Measurements from ENCODE around the gene TRIM66.

Gene TRIM66

DNA sequence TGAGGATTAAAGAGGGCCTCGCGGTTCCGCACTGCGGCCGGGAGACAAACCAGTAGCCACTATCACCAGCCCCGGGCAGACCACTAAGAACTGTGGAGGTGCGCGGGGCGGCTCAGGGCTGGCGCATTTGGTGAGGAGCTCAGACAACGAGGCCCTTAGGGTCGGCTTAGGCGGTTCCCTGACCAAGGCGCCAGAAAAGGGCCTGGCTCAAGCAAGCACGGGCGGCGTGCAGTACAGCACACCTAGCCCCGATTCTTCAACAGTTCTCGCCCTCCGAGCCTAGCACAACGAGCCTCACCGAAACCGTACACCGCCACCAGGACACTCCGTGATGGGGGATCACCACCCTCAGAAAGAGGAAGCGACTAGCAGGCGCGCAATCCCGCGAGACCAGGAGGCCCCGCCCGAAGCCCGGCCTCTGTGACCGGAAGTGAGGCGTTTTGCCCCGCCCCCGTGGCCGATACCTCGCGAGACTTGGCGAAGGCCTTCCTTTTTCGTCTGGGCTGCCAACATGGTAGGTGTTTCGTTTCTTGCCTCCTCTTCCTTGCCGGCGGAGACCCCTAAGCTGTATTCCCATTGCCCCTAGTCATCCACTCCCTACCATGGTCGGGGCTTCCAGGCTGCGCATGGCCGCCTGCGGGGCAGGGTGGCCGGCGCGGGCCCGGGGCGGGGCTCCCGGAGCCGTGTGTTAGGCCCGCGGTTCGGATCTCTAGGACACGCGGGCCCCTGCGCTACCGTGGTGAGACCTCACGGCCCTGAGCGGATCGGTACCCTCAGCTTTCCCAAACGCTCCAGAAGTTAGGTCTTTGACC, at the start of gene TRIM66, which contains the start of gene RPL27A:
Gene TRIM66 (minus strand): TSS at position 363 of the 812 bp plus-strand sequence. CDS start 10,391 bp downstream, outside the sequence.
Gene RPL27A (plus strand): TSS at position 490 of the 812 bp plus-strand sequence. CDS start 22 bp downstream, at position 512.
- peak; percentile 98 for DNase-seq

DNA sequence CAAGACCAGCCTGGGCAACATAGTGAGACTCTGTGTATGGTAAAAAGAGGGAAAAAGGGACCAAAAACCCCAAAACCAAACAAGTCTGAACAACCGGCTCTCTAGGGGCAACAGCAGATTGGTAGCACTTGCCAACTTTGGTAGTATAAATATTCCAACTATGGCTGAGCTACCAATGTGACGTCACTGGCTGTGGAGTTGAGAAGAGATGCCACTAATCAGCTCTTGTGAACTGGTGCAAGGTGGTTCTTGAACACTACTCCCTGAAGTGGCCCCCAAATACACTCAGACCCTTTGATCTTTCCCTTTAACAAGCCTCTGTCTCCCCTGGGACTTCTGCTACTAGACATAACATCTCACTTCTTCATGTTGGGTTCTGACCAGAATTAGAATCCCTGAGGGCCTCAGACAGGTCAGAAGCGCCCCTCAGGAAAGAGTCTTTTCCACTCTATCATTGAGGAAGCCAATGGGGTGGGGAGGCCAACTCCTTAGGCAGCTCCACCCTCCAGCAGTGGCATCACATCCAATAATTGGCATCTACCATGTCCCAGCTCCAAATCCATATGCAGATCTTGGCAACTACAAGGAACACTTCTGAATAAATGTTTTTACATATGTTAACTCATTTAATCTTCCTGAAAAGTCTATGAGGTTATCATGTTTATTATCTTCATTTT, 49.3 kb upstream of the TRIM66 start:
- DNase-seq, result no peak

- DNase-seq, result no peak
Observed at GRCh38 chr11:8730697-8731020, 48.2 kb upstream of the TRIM66 start.

- no peak for DNase-seq
Observed at GRCh38 chr11:8729837-8730696, 47.6 kb upstream of the TRIM66 start.

GRCh38 chr11:8729067-8729466, 46.6 kb upstream of the TRIM66 start:
- no peak for DNase-seq

DNA sequence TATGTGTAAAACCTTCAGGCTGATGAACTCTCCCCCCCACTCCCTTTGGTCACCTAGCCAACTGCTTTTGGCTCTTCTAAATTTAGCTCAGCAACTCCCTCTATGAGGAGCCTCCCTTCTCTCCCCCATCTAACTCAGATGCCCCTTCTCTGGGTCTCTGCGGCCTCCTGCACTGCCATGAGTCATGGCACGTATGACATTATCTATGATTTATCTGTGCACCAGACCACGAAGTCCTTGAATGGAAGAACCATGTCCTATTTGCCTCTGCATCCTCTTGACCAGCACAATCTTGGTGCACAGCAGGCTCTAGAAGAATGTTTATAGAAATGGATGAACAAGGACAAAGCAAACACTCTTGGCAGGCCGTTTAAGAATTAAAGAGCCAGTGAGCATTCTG, 46.1 kb upstream of the TRIM66 start:
- no peak for DNase-seq

DNA sequence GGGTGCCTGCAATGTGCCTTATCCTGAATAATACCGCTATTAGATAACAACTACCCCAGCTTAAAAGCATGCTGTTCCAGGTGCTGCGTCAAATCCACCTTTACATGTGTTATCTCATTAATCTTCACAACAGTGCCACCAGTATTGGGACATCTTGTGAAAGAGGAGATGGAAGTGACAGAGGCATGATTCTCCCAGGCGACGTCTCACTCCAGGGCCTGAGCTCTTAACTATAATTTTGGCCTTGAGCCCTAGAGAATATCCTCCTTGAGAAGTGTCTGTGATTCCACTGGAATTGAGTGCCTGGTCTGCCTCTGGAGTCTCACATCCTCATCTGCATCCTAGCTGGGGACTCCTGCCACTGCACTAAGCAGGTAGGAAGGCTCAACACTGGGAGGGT, 43.9 kb upstream of the TRIM66 start:
- DNase-seq, result no peak

DNA sequence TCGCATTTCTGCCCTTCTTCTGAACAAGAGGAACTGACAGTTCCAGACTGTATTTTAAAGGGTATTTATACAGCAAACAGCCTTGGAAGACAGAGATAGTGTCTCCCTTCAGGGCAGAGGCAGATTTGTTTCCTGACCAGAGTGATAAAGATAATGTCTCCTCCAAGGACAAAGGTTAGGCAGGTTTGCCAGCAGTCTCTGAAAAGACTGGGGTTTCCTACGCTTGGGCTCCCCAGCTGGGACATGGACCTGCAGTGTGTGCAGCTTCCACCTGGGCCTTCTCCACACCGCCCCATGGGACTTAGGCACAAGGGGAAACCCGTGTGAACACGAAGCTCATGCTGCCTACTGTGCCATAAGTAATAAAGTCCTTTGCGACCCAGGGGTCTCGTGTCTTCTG, 42.2 kb upstream of the TRIM66 start:
- DNase-seq, result no peak

- no peak for DNase-seq
Observed at GRCh38 chr11:8723711-8724110, 41.2 kb upstream of the TRIM66 start.

- DNase-seq, result no peak
Observed at GRCh38 chr11:8722809-8723208, 40.3 kb upstream of the TRIM66 start.

- peak; percentile 85 for DNase-seq
Observed at GRCh38 chr11:8721609-8722500, 39.4 kb upstream of the TRIM66 start.

DNA sequence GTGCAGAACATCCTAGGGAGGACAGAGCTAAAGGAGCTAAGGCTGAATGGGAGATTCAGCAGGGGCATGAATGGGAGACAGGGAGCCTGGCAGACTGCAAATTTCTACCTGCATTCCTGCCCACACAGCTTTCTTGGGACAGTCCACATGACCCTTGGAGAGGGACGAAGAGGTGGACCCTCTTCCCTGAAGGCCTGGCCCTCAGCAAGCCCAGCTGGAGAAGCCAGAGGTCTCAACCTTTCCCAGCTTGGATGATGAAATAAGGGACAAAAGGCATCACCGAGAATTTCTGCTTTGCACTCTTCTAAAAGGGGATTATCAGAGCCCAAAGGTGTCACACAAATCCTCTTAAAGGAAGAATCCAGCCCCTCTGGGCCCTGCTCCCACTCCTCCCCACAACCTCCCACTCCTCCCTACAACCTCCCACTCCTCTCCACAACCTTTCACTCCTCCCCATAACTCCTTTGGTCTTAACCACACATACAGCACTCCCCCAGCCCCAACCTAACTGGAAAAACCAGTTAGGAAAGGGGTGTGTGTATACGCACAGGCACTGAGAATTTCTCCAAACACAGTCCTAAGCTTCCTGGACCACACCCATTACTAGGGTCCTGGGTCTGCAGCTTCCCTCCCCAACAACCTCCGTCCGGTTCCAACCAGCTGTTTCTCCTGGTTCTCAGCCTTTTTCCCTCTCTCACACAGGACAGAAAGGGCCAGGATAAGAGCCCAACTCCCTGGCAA, 38.6 kb upstream of the TRIM66 start:
- peak; percentile 95 for DNase-seq

DNA sequence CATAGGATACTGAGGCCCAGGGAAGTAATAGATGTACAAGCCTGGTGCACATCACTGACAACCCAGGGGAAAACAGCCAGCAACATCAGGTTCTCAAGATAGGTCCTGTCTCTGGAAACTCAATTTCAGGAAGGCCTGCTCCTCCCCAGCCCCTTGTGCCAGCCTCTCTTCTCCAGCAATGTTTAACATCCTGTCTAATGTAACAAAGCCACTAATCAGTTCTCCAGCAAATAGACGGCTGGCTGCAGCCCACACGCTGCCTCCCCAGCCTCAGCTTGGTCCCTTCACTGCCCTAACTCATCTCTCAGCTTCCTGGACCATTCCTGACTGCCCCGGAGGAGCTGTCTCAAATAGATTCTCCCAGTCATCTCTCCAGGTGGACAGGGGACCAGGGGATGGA, 37.9 kb upstream of the TRIM66 start:
- no peak for DNase-seq

DNA sequence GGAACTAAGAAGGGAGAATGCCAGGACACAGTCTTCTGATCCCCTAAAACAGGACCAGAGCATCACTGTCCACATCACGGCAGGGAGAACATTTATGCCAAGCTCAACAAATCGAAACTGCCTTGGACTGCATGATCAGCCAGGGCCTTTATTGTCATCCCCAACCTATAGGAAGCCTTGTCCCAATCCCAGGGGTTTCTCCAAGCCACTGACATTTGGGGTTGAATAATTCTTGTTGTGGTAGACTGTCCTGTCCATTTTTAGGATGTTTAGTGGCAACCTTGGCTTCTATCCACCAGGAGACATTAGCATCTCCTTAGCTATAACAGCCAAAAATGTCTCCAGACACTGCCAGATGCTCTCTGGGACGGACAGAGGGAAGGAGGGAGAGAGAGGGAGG, 37.3 kb upstream of the TRIM66 start:
- DNase-seq, result no peak

- peak; percentile 96 for DNase-seq
Observed at GRCh38 chr11:8719211-8719649, 36.8 kb upstream of the TRIM66 start.

GRCh38 chr11:8717876-8718753, 35.6 kb upstream of the TRIM66 start:
- DNase-seq, result peak; percentile 95

GRCh38 chr11:8717544-8717875, 35.0 kb upstream of the TRIM66 start:
- no peak for DNase-seq

- DNase-seq, result no peak
Observed at GRCh38 chr11:8715501-8715900, 33.0 kb upstream of the TRIM66 start.

DNA sequence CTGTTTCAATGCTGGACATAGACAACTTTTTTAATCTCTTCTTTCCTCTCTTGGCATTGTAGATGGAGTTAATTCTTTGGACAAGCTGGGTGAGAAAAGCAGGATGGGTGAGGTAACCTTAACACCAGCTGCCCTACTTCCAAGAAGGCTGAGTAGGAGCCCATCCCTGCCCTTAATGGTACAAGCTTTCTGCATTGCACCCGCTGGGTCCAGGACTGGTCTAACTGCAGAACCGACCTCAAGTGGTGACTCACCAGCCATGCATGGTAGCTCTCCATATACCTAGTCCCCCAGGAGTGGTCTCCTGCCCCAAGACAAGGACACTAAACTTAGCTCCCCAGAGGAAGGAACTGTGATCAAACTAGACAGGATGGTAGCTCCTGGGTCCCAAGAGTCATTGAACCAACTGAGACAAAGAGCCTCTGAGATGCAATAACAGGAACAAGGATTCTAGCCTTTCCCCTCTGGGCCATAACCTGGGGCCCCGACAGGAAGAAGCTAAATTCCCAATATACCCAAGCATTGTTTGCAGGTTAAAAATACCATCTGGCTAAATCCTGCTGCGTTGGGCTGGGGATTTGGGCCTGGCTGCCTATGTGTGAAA, 32.3 kb upstream of the TRIM66 start:
- no peak for DNase-seq

DNA sequence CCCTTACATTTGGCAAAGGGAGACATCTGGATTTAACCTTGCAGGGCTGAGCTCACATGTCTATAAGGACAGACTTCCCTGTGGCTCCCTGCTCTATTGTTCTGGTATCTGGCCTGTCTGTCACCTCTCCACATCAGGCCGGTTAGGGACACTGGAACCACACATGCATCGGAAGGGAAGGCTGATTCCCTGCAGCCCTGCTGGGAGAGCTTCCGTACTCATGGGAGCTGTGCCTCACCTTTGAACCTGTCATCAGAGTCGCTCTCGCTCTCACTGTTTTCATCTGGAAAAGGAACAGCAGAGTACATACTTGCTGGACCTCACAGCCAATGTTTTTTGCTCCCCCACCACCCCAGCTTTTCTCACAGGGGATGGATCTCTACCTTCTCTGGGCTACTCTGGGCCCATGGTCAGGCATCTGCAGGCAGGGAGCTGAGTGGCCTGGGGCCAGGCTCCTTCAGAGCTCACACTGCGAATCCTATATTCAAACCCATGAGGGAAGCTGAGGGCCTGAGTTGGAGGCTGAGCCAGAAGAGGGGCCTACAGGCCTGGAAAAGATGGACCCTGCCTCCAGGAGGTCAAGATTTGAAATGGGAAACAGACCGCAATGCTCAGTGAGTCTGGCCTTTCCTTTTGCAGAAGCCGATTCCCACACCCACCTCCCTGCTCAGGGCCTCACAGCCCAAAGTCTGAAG, 31.4 kb upstream of the TRIM66 start:
- no peak for DNase-seq

Data from islet precursor cell (in vitro differentiated cells).